ENCODE results near the gene KLK11.

DNA sequence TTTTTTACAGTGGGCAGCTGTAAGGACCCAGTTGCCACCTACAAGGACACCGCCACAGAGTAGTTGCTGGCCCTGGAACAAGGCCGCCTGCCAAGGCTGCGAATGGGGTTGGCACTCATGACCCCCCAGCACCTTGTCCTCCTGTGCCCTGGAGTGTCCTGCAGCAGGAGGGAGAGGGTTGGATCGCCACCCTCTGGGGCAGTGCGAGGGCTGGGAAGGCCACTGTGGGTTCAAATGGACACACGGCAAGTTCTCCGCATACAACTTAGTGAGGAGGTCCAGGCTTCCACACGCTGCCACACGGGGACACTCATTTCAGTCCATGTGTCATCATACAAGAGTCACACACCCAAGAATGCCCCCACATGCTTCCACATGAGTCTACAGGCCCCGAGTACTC lies 26.0 kb downstream of the KLK11 start:
- TF ChIP-seq POLR2AphosphoS5 (IDR thresholded peaks at IDR 0.05) (no peak), CTCF (IDR thresholded peaks at IDR 0.05) (no peak), POLR2A (IDR thresholded peaks at IDR 0.05) (no peak)
